SK-N-SH (cell line): Measurements from ENCODE around the gene WRAP73. TPM values are rescaled to one million over a fixed set of nuclear protein-coding genes. Genes with fewer than 3 reads are reported as not detected.

ENCODE experiments used
- CTCF ChIA-PET: fragments of 300-600, 350-600 bp; formaldehyde crosslinking; extraction: SDS; loops from one replicate; lab custom pipeline; 2021; lab: Yijun Ruan, JAX
- POLR2A ChIA-PET: fragments of 350-600 bp; sonication (Branson Sonifier 250); formaldehyde crosslinking; extraction: SDS; loops from one replicate; lab custom pipeline; 2020; ENCODE audit warnings: antibody characterized with exemption, inconsistent platforms; lab: Yijun Ruan, JAX
- DNase-seq: peaks from one replicate; pipeline ENCODE4 v3.0.0; 2012
- H2AFZ ChIP-seq: fragments of 200-600 bp; sonication (generic); 2 replicates; pipeline ENCODE4 v1.8.1; 2016; ENCODE audit warnings: antibody characterized with exemption, mild to moderate bottlenecking, low read depth
- H3F3A ChIP-seq: fragments of 200-600 bp; sonication (generic); replicated peaks from 2 replicates; pipeline ENCODE3; 2016; ENCODE audit warnings: antibody characterized with exemption, mild to moderate bottlenecking; ENCODE audit not compliant: insufficient read depth
- H3K27ac ChIP-seq, 2 experiments: fragments of 200-500 bp in 1 of 2; fragments of 200-600 bp in 1 of 2; sonication (Bioruptor generic) in 1 of 2; sonication (generic), shearing (Covaris generic) in 1 of 2; 2 replicates each; pipeline versions ENCODE4 v1.5.1 to v1.6.1; 2014 to 2016; ENCODE audit warnings: low read depth in 2 of 2, inconsistent platforms in 1 of 2, low read length in 1 of 2, mild to moderate bottlenecking in 1 of 2, mixed read lengths in 1 of 2
- H3K27me3 ChIP-seq: fragments of 200-600 bp; sonication (generic), shearing (Covaris generic); 2 replicates; pipeline ENCODE4 v1.6.1; 2016; ENCODE audit warnings: mixed run types; ENCODE audit not compliant: insufficient read depth
- H3K36me3 ChIP-seq, 2 experiments: fragments of 200-500 bp in 1 of 2; fragments of 200-600 bp in 1 of 2; sonication (Bioruptor generic) in 1 of 2; sonication (generic) in 1 of 2; replicated peaks in 1 of 2; 2 replicates each; pipeline versions ENCODE3 to v1.5.1; 2014 to 2016; ENCODE audit warnings: low read length in 1 of 2, mild to moderate bottlenecking in 1 of 2; ENCODE audit not compliant: insufficient read depth in 2 of 2, control insufficient read depth in 1 of 2
- H3K4me1 ChIP-seq, 2 experiments: fragments of 200-500 bp in 1 of 2; fragments of 200-600 bp in 1 of 2; sonication (Bioruptor generic) in 1 of 2; sonication (generic), shearing (Covaris generic) in 1 of 2; 2 replicates each; pipeline versions ENCODE4 v1.5.1 to v1.6.1; 2014 to 2016; ENCODE audit warnings: low read depth in 1 of 2, low read length in 1 of 2, mixed run types in 1 of 2; ENCODE audit not compliant: insufficient read depth in 2 of 2, control insufficient read depth in 1 of 2
- H3K4me2 ChIP-seq: fragments of 200-600 bp; sonication (generic), shearing (Covaris generic); 2 replicates; pipeline ENCODE4 v1.6.1; 2017; ENCODE audit warnings: mixed run types
- H3K4me3 ChIP-seq, 2 experiments: fragments of 200-500 bp in 1 of 2; fragments of 200-600 bp in 1 of 2; sonication (Bioruptor generic) in 1 of 2; sonication (generic), shearing (Covaris generic) in 1 of 2; 2 replicates each; pipeline versions ENCODE4 v1.5.1 to v1.8.1; 2014 to 2016; ENCODE audit warnings: low read depth in 2 of 2, inconsistent platforms in 1 of 2, low read length in 1 of 2, mild to moderate bottlenecking in 1 of 2, mixed read lengths in 1 of 2, moderate library complexity in 1 of 2
- H3K79me2 ChIP-seq: fragments of 200-600 bp; sonication (generic); 2 replicates; pipeline ENCODE4 v1.8.1; 2017; ENCODE audit warnings: mild to moderate bottlenecking; ENCODE audit not compliant: insufficient read depth
- H3K9ac ChIP-seq: fragments of 200-600 bp; sonication (generic); 2 replicates; pipeline ENCODE4 v1.6.1; 2017; ENCODE audit warnings: mixed run types
- H3K9me2 ChIP-seq: fragments of 200-600 bp; sonication (generic); 2 replicates; pipeline ENCODE4 v1.6.1; 2017; ENCODE audit warnings: mixed run types
- H3K9me3 ChIP-seq: fragments of 200-600 bp; sonication (generic); 2 replicates; pipeline ENCODE4 v1.6.1; 2017; ENCODE audit warnings: mixed run types, mild to moderate bottlenecking, moderate library complexity
- H4K20me1 ChIP-seq: fragments of 200-600 bp; sonication (generic); 2 replicates; pipeline ENCODE4 v1.6.1; 2017; ENCODE audit warnings: mild to moderate bottlenecking, mixed run types; ENCODE audit not compliant: insufficient read depth
- CHD2 ChIP-seq: fragments of 150-350 bp; IDR thresholded peaks from 2 replicates; pipeline ENCODE4 v1.6.1; 2018; ENCODE audit warnings: low read length; ENCODE audit not compliant: partially characterized antibody
- EZH2phosphoT487 ChIP-seq: fragments of 200-600 bp; sonication (generic); IDR thresholded peaks from 2 replicates; pipeline ENCODE4 v1.6.1; 2017; ENCODE audit warnings: low read depth, mixed run types, mild to moderate bottlenecking, antibody characterized with exemption, moderate library complexity, borderline replicate concordance
- FOXJ3 ChIP-seq: sonication (generic); formaldehyde crosslinking; IDR thresholded peaks from 2 replicates; pipeline ENCODE4 v1.5.1; 2020; ENCODE audit warnings: mild to moderate bottlenecking, missing genetic modification reagents
- GABPA ChIP-seq: IDR thresholded peaks from 2 replicates; pipeline ENCODE4 v1.4.0; 2012; ENCODE audit warnings: low read depth, mild to moderate bottlenecking
- IRF3 ChIP-seq: fragments of 150-350 bp; IDR thresholded peaks from 2 replicates; pipeline ENCODE4 v1.6.1; 2016; ENCODE audit warnings: mild to moderate bottlenecking, low read depth, low read length
- JUND ChIP-seq: IDR thresholded peaks from 2 replicates; pipeline ENCODE4 v1.4.0; 2012
- NFIC ChIP-seq: IDR thresholded peaks from 2 replicates; pipeline ENCODE4 v1.4.0; 2012; ENCODE audit warnings: borderline replicate concordance
- NRF1 ChIP-seq: IDR thresholded peaks from 2 replicates; pipeline ENCODE4 v1.6.1; 2012; ENCODE audit warnings: low read depth, mild to moderate bottlenecking, low read length
- POLR2AphosphoS5 ChIP-seq: IDR thresholded peaks from 2 replicates; pipeline ENCODE4 v1.6.1; 2012; ENCODE audit warnings: low read depth, low read length
- RAD21 ChIP-seq: IDR thresholded peaks from 2 replicates; pipeline ENCODE4 v1.6.1; 2012; ENCODE audit warnings: mild to moderate bottlenecking, low read length
- RCOR1 ChIP-seq: fragments of 150-350 bp; IDR thresholded peaks from 2 replicates; pipeline ENCODE4 v1.6.1; 2017; ENCODE audit warnings: antibody characterized with exemption, low read length
- RXRA ChIP-seq: IDR thresholded peaks from 2 replicates; pipeline ENCODE4 v1.4.0; 2012; ENCODE audit warnings: low read depth, mild to moderate bottlenecking, borderline replicate concordance
- SIN3A ChIP-seq: IDR thresholded peaks from 2 replicates; pipeline ENCODE4 v1.6.1; 2012; ENCODE audit warnings: low read depth, mild to moderate bottlenecking, low read length, moderate library complexity, borderline replicate concordance
- SMC3 ChIP-seq: IDR thresholded peaks from 2 replicates; pipeline ENCODE4 v1.6.1; 2012; ENCODE audit warnings: low read depth, low read length, improper control_type of control experiment
- TAF1 ChIP-seq: IDR thresholded peaks from 2 replicates; pipeline ENCODE4 v1.6.1; 2012; ENCODE audit warnings: low read depth, mild to moderate bottlenecking, low read length, moderate library complexity, borderline replicate concordance
- TCF12 ChIP-seq: IDR thresholded peaks from 2 replicates; pipeline ENCODE4 v1.4.0; 2012
- YY1 ChIP-seq: IDR thresholded peaks from 2 replicates; pipeline ENCODE4 v1.4.0; 2012; ENCODE audit warnings: low read depth, mild to moderate bottlenecking
- WGBS: methylation state at CpG from one replicate; pipeline ENCODE4 v1.1.6; 2017; ENCODE audit warnings: low lambda C conversion rate; 5-methylcytosine and 5-hydroxymethylcytosine counted together
- polyA plus RNA-seq, 3 experiments: library from polyadenylated mRNA; depleted of rRNA; stranded (reverse); fragments of >200 nt; gene quantifications; 2 replicates each; pipeline ENCODE4 v1.2.3, GENCODE V29; 2012
- TF ChIP-seq, protein P1 (sequence below): IDR thresholded peaks from 2 replicates; pipeline ENCODE4 v1.4.0; 2012; ENCODE audit warnings: low read depth, borderline replicate concordance

WRAP73 gene
- polyA plus RNA-seq, 1 of the 3 experiments (the other 2 are of a cell fraction) = 61.9 TPM

DNA sequence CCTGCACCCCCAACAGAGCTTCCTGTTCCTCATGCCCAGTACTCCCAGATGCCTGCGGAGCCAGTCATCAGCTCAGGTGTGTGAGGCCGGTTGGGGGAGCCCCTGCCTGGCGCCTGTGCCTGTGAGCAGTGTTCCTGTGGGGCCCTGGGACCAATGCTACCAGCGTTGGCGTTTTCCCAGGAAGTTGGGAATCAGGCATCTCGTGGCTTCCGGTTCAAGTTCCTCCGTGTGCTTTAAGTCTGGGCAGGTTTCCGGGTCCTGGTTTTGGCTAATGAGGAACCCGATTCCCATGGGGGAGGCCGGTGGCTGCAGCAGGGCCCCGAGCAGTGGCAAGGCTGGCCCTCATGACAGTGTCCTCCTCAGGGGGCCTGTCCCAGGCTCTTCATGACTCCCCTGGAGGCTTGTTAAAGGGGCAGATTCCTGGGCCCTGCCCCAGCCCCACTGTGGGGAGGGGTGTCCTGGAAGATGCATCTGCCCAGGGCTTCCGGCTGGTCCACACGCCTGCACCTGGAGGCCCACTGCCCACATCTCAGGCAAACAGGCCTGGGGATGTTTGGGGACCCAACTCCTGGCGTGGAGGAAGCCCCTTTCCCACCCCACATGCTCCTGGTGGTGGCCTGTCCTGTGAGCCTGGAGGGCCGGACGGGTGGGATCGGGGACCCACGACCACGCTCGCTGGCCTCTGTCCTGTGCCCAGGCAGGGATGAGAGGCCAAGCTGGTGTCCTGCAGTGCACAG is 28.6 kb upstream of the WRAP73 start:
- Histone ChIP-seq H3K27me3 (no peaks in the 10 kb centered on the region), H3K4me1 (no peaks in the 10 kb centered on the region; a peak in 1 of 4 replicates), H3K4me2 (no peak overlapping the region), H3K79me2 (no peaks in the 10 kb centered on the region), H4K20me1 (no peaks in the 10 kb centered on the region), H2AFZ (no peak overlapping the region), H3K9ac (no peak overlapping the region), H3K9me3 (no peaks in the 10 kb centered on the region), H3F3A (no peaks in the 10 kb centered on the region), H3K4me3 (no peak overlapping the region), H3K9me2 (no peaks in the 10 kb centered on the region), H3K36me3 (no peaks in the 10 kb centered on the region), H3K27ac (no peak overlapping the region)
- TF ChIP-seq EZH2phosphoT487 = no peak
- TF ChIP-seq TCF12 = no peak
- no peak for TF ChIP-seq JUND
- TF ChIP-seq, protein P1, sequence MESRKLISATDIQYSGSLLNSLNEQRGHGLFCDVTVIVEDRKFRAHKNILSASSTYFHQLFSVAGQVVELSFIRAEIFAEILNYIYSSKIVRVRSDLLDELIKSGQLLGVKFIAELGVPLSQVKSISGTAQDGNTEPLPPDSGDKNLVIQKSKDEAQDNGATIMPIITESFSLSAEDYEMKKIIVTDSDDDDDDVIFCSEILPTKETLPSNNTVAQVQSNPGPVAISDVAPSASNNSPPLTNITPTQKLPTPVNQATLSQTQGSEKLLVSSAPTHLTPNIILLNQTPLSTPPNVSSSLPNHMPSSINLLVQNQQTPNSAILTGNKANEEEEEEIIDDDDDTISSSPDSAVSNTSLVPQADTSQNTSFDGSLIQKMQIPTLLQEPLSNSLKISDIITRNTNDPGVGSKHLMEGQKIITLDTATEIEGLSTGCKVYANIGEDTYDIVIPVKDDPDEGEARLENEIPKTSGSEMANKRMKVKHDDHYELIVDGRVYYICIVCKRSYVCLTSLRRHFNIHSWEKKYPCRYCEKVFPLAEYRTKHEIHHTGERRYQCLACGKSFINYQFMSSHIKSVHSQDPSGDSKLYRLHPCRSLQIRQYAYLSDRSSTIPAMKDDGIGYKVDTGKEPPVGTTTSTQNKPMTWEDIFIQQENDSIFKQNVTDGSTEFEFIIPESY = no peak
- TF ChIP-seq RCOR1 = no peak
- no peak for TF ChIP-seq TAF1
- TF ChIP-seq POLR2AphosphoS5 = no peak
- no peak for TF ChIP-seq RXRA
- no peak for TF ChIP-seq FOXJ3 (CRISPR knock-in tag)
- TF ChIP-seq GABPA = no peak
- TF ChIP-seq SIN3A = no peak
- TF ChIP-seq SMC3 = no peak
- no peak for TF ChIP-seq NRF1
- TF ChIP-seq NFIC = no peak
- no peak for TF ChIP-seq RAD21
- no peak for TF ChIP-seq IRF3
- TF ChIP-seq CHD2 = no peak
- no peak for TF ChIP-seq YY1
- no peak for DNase-seq
- ChIA-PET POLR2A (no interaction called here), CTCF (interaction anchor here (1.0 to 2.8 kb wide), 4 partner anchors 13 to 225 kb away, joined by 3 to 15 read pairs (median 6); no protein-coding TSS in a partner anchor)
- WGBS = 71% methylated on average over 6 of the region's 21 CpGs
